Measurements from ENCODE around the gene SLC7A6. TPM values are rescaled to one million over a fixed set of nuclear protein-coding genes. Genes with fewer than 3 reads are reported as not detected.

SLC7A6 gene
- total and polyA plus RNA-seq, 5 experiments from 2014 or later: 14.3 to 228 (median 20.2) TPM

DNA sequence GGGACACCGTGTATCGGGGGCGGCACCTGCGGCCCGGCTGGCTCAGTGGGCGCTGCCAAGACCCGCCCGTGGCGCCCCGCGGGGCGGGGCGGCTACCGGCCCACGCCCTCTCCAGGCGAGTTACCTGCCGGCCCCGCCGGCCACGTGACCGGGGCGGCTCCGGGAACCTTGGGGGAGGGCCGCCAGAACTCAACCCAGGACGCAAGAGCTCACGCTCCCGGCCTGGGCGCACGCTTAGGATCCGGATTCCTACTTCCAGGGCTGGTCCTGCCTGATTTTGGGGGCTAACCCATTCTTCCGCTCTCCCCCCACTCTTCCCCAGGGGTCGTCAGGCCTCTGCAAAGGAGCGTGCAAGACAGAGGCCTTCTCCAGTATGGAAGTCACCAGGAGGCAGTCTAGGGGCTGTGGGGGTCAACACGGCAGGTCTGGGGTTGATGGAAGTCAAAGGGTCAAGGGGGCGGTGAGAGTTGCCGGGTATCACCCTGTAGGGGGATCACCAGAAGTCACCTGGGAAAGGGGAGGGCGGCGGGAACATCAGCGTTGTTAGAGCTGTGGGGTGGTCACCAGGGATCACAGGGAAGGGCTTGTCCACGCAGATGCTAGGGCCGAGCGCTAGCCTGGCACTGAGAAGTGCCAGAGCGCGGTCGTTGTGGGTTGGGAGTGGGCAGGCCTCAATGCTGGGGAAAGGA, 28.0 kb upstream of the SLC7A6 start:
- Mint-ChIP-seq H3K9me3 (peaks cover 0 to 2% (median 0%) of the 10 kb centered on the region in 9 donors), H3K27me3 (no peaks in the 10 kb centered on the region), H3K36me3 (no peaks in the 10 kb centered on the region), H3K4me3 (peak overlapping the region; percentile 88 to 99 (median 96)), H3K4me1 (peaks cover 18 to 43% (median 39%) of the 10 kb centered on the region in 4 donors), H3K27ac (peak overlapping the region; percentile 8 to 94 (median 78))
- POLR2A ChIA-PET: interaction anchor here (0.5 to 2.9 kb wide), 17 partner anchors 9 to 715 kb away, joined by 3 to 17 read pairs (median 4); partner anchors contain the start of genes NFATC3, PLA2G15, PRMT7 and SLC7A6OS
- DNase-seq (peak in 6 of 10 donors; percentile 44 to 73 (median 55)), ATAC-seq (peak; percentile 9 to 27)

DNA sequence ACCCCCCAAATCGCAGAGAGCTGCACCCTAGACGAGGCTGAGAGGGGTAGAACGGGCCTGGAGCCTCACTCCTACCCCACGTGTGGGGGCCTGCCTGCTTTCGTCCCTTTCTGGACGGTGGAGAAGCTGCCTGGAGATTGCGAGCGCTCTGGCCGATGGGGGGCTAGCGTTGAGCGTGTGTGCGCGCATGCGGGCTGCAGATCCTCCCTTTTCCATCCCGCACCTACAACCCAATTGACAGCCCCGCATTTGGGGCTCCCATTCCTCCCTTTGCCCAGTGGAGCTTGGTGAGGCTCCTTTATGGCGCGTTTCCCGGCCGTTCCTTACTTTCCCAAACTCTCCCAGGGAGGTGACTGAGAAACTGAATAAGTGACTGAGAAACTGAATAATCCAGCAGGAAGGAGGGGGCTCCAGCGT, 27.5 kb upstream of the SLC7A6 start:
- Mint-ChIP-seq H3K9me3 (peaks cover 0 to 2% (median 0%) of the 10 kb centered on the region in 9 donors), H3K4me3 (peak overlapping the region; percentile 88 to 99 (median 96)), H3K27ac (peak overlapping the region; percentile 50 to 94 (median 78)), H3K4me1 (peaks cover 18 to 43% (median 39%) of the 10 kb centered on the region in 4 donors), H3K27me3 (no peaks in the 10 kb centered on the region), H3K36me3 (no peaks in the 10 kb centered on the region)
- DNase-seq (peak in 2 of 10 donors; percentile 33 to 36), ATAC-seq (peak; percentile 4 to 18)
- POLR2A ChIA-PET: interaction anchor here (0.5 to 2.9 kb wide), 16 partner anchors 9 to 716 kb away, joined by 3 to 17 read pairs (median 4); partner anchors contain the start of gene PLA2G15

DNA sequence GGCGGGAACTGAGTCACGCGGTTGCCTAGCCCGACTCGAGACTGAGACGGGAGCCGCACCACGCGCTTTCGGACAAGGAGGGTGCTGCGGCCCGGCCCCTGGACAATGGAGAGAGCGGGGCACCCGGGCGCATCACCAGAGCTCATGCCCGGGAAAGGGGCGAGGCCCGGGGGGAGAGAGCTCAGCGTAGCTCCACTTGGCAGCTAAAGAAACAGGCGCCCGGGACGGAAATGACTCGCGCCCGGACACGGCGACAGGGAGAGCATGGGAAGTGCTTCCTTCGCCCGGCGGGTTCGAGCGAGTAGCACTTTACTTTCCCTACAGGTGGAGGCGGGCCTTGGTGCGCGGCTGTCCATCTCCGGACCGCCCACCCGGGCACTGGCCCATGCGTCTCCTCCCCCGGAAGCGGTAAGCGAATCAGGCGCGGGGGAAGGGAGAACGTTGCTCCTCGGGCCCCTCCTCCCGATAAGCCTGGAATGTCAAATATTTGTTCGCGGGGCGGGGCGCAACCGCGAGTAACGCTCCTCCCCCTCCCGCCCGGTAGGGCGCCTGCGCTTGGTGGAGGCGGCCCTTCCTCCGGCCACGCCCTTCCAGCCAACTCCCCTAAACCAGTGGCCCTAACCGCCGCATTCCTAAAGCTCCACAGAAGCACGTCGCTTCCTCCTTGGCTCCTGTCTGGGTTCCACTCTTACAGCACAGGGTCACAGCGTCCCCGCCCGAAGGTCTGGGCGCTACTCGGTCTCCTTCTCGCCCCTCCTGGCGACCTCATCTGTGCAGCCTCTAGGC, 26.9 kb upstream of the SLC7A6 start:
- Mint-ChIP-seq H3K4me1 (peaks cover 18 to 43% (median 39%) of the 10 kb centered on the region in 4 donors), H3K27ac (peak overlapping the region; percentile 82 to 94 (median 92))

GRCh38 chr16:68238029-68238345, 26.3 kb upstream of the SLC7A6 start:
- POLR2A ChIA-PET: interaction anchor here (0.5 to 2.9 kb wide), 6 partner anchors 8 to 175 kb away, joined by 3 to 17 read pairs (median 6); partner anchors contain the start of genes NFATC3 and PLA2G15
- DNase-seq (no peak), ATAC-seq (peak; percentile 17 to 29)

More for the DNA sequence above, 26.9 kb upstream of the SLC7A6 start:
- Mint-ChIP-seq H3K9me3 (peaks cover 0 to 2% (median 0%) of the 10 kb centered on the region in 9 donors), H3K4me3 (peak overlapping the region; percentile 88 to 99 (median 96)), H3K36me3 (no peaks in the 10 kb centered on the region), H3K27me3 (no peaks in the 10 kb centered on the region)
- DNase-seq (peak; percentile 70 to 90 (median 80)), ATAC-seq (peak; percentile 70 to 71)
- POLR2A ChIA-PET: interaction anchor here (0.5 to 2.9 kb wide), 14 partner anchors 8 to 302 kb away, joined by 3 to 17 read pairs (median 5); partner anchors contain the start of genes NFATC3 and PLA2G15

GRCh38 chr16:68242085-68242484, 22.2 kb upstream of the SLC7A6 start:
- POLR2A ChIA-PET: interaction anchor here (0.7 to 2.1 kb wide), 4 partner anchors 20 to 288 kb away, joined by 3 to 6 read pairs (median 4); partner anchors contain the start of genes PRMT7 and SLC7A6OS

More at GRCh38 chr16:68238029-68238345, 26.3 kb upstream of the SLC7A6 start:
- H3K4me3 Mint-ChIP-seq: peak overlapping the region; percentile 88 to 99 (median 96)
- peaks cover 16 to 43% (median 39%) of the 10 kb centered on the region in 4 donors for H3K4me1 Mint-ChIP-seq
- H3K27ac Mint-ChIP-seq: peak overlapping the region; percentile 82 to 94 (median 92)
- peaks cover 0 to 2% (median 0%) of the 10 kb centered on the region in 9 donors for H3K9me3 Mint-ChIP-seq
- H3K36me3 Mint-ChIP-seq: no peaks in the 10 kb centered on the region
- H3K27me3 Mint-ChIP-seq: no peaks in the 10 kb centered on the region

DNA sequence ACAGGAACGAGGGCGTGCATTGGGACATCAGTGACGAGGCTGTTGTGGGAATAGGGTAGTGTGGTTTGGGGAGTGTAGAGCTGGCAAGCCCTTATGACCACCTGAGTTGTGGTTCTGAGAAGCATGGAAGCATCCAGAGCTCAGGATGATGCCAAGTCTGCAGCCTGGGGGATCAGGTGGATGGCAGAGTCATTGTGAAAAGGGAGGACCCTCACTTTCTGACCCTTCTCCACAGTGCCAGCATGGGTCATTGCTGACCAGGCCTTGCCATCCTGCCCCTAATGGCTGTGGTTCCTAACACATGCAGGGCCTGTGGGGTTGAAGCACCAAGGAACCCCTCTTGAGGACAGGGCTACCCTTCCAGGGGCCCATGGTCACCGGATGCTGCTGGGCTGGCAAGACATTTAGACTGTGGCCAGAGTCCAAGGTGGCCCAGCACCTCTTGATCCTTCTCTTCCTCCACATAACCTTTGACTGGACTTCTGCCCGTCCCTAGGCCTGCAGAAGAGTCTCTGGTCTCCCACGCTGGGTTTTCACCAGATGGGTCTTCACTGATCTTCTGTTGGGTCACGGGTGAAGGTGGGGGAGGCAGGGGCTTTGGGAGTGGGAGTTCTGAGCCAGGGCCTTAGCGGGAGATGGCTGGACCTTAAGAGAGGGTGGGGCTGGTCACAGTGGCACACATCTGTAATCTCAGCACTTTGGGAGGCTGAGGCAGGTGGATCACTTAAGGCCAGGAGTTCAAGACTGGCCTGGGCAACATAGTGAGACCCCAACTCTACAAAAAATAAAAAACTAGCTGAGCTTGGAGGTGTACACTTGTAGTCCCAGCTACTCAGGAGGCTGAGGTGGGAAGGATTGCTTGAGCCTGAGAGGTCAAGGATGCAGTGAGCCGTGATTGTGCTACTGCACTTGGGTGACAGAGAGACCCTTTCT, 21.1 kb upstream of the SLC7A6 start:
- POLR2A ChIA-PET: interaction anchor here (0.6 to 2.4 kb wide), 10 partner anchors 19 to 161 kb away, joined by 3 to 15 read pairs (median 5); partner anchors contain the start of genes NFATC3, PRMT7 and SLC7A6OS
- Mint-ChIP-seq H3K4me1 (peaks cover 16 to 54% (median 42%) of the 10 kb centered on the region in 4 donors), H3K36me3 (no peaks in the 10 kb centered on the region), H3K4me3 (peak overlapping the region in 8 of 10 donors; percentile 41 to 99 (median 98)), H3K27ac (no peak overlapping the region), H3K9me3 (no peaks in the 10 kb centered on the region), H3K27me3 (no peaks in the 10 kb centered on the region)
- DNase-seq (no peak), ATAC-seq (no peak)

More at GRCh38 chr16:68242085-68242484, 22.2 kb upstream of the SLC7A6 start:
- no peaks in the 10 kb centered on the region for H3K27me3 Mint-ChIP-seq
- no peaks in the 10 kb centered on the region for H3K9me3 Mint-ChIP-seq
- H3K36me3 Mint-ChIP-seq: no peaks in the 10 kb centered on the region
- DNase-seq: no peak
- no peak overlapping the region for H3K4me3 Mint-ChIP-seq
- peaks cover 21 to 52% (median 46%) of the 10 kb centered on the region in 4 donors for H3K4me1 Mint-ChIP-seq
- no peak overlapping the region for H3K27ac Mint-ChIP-seq
- no peak for ATAC-seq

DNA sequence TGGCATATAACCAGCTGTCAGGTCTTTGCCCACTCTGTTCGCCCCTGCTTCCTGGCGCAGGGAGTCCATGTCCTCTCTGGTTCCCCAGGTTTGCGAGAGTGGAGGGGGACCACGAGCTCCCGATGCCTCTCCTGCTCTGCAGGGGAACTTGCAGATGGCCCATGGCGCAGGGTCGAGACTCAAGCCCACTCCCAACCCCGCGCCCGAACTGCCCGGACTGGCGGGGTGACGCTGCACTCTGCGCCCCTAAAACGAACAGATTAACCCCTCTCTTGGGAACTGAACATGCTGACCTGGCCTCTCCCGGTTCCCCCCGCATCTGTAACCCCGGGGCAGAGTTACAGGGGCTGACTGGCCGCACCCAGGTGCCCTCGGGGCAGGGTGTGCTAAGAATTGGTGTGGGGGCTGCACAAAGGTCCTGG, 19.8 kb upstream of the SLC7A6 start:
- peak; percentile 1 to 2 for ATAC-seq
- no peaks in the 10 kb centered on the region for H3K27me3 Mint-ChIP-seq
- no peaks in the 10 kb centered on the region for H3K9me3 Mint-ChIP-seq
- no peak for DNase-seq
- POLR2A ChIA-PET: interaction anchor here (0.6 to 2.5 kb wide), 11 partner anchors 8 to 723 kb away, joined by 3 to 17 read pairs (median 5); partner anchors contain the start of genes ESRP2, NFATC3, PRMT7 and SLC7A6
- H3K27ac Mint-ChIP-seq: peak overlapping the region in 8 of 10 donors; percentile 40 to 96 (median 92)
- H3K4me3 Mint-ChIP-seq: peak overlapping the region; percentile 95 to 99 (median 98)
- H3K36me3 Mint-ChIP-seq: peaks cover 0 to 5% (median 0%) of the 10 kb centered on the region in 3 donors
- peaks cover 14 to 44% (median 35%) of the 10 kb centered on the region in 4 donors for H3K4me1 Mint-ChIP-seq

- POLR2A ChIA-PET: interaction anchor here (0.5 to 2.5 kb wide), 16 partner anchors 9 to 724 kb away, joined by 3 to 17 read pairs (median 4); partner anchors contain the start of genes ESRP2, NFATC3, PRMT7 and SLC7A6
- Mint-ChIP-seq H3K27ac (peak within 1 kb of the TSS; percentile 77 to 96 (median 92)), H3K4me3 (peak within 1 kb of the TSS; percentile 95 to 99 (median 98)), H3K9me3 (no peaks in the 10 kb centered on the region), H3K27me3 (no peaks in the 10 kb centered on the region), H3K4me1 (peaks cover 14 to 39% (median 30%) of the 10 kb centered on the region in 4 donors), H3K36me3 (peaks cover 0 to 11% (median 0%) of the 10 kb centered on the region in 3 donors)
- DNase-seq: peak; percentile 93 to 98 (median 96)
- ATAC-seq: peak; percentile 97
These were observed 19.1 kb upstream of the SLC7A6 start, which contains the start of gene PLA2G15 for GRCh38 chr16:68244903-68245853. Gene PLA2G15, plus strand, starts transcription at chr16:68245373. Its CDS starts 54 bp downstream, at chr16:68245427.

- peaks cover 0 to 18% (median 0%) of the 10 kb centered on the region in 3 donors for H3K36me3 Mint-ChIP-seq
- peak overlapping the region in 4 of 10 donors; percentile 6 to 92 (median 72) for H3K27ac Mint-ChIP-seq
- ATAC-seq: no peak
- no peaks in the 10 kb centered on the region for H3K27me3 Mint-ChIP-seq
- peaks cover 14 to 39% (median 30%) of the 10 kb centered on the region in 4 donors for H3K4me1 Mint-ChIP-seq
- peak overlapping the region; percentile 95 to 99 (median 98) for H3K4me3 Mint-ChIP-seq
- DNase-seq: no peak
- POLR2A ChIA-PET: interaction anchor here (1.2 to 2.5 kb wide), 6 partner anchors 9 to 171 kb away, joined by 3 to 17 read pairs (median 8); partner anchors contain the start of genes ESRP2, PRMT7, SLC7A6 and SLC7A6OS
- no peaks in the 10 kb centered on the region for H3K9me3 Mint-ChIP-seq
These were observed 18.2 kb upstream of the SLC7A6 start for GRCh38 chr16:68246121-68246520.

GRCh38 chr16:68246666-68247065, 17.7 kb upstream of the SLC7A6 start:
- POLR2A ChIA-PET: interaction anchor here (1.2 to 2.5 kb wide), 3 partner anchors 10 to 171 kb away, joined by 3 to 17 read pairs (median 5); partner anchors contain the start of gene ESRP2
- H3K27ac Mint-ChIP-seq: peak overlapping the region in 1 of 10 donors; percentile 67

More at GRCh38 chr16:68246666-68247065, 17.7 kb upstream of the SLC7A6 start:
- Mint-ChIP-seq H3K27me3 (no peaks in the 10 kb centered on the region), H3K4me3 (peak overlapping the region in 9 of 10 donors; percentile 28 to 99 (median 98)), H3K4me1 (peaks cover 14 to 39% (median 30%) of the 10 kb centered on the region in 4 donors), H3K9me3 (no peaks in the 10 kb centered on the region), H3K36me3 (peaks cover 0 to 23% (median 0%) of the 10 kb centered on the region in 3 donors)
- ATAC-seq (no peak), DNase-seq (no peak)

All from naive thymus-derived CD8-positive, alpha-beta T cell (primary cell).